BLaER1 (cell line): ENCODE data around the gene NR6A1.

Experiments
- H3K27ac ChIP-seq: shearing (Covaris generic); formaldehyde crosslinking; 2 replicates; pipeline ENCODE4 v1.8.1; 2022
- H3K27me3 ChIP-seq: shearing (Covaris generic); formaldehyde crosslinking; 2 replicates; pipeline ENCODE4 v1.8.1; 2022
- H3K36me3 ChIP-seq: shearing (Covaris generic); formaldehyde crosslinking; 2 replicates; pipeline ENCODE4 v1.8.1; 2022
- H3K4me1 ChIP-seq: shearing (Covaris generic); formaldehyde crosslinking; 2 replicates; pipeline ENCODE4 v1.8.1; 2022
- H3K4me2 ChIP-seq: shearing (Covaris generic); formaldehyde crosslinking; 2 replicates; pipeline ENCODE4 v1.8.1; 2022
- H3K4me3 ChIP-seq: shearing (Covaris generic); formaldehyde crosslinking; 2 replicates; pipeline ENCODE4 v1.8.1; 2022
- H3K9ac ChIP-seq: shearing (Covaris generic); formaldehyde crosslinking; 2 replicates; pipeline ENCODE4 v1.8.1; 2022
- H3K9me3 ChIP-seq: shearing (Covaris generic); formaldehyde crosslinking; 2 replicates; pipeline ENCODE4 v1.8.1; 2022
- H4K20me1 ChIP-seq: shearing (Covaris generic); formaldehyde crosslinking; 2 replicates; pipeline ENCODE4 v1.8.1; 2022
- Cebpa-rat ChIP-seq: shearing (Covaris generic); IDR thresholded peaks from 2 replicates; pipeline ENCODE4 v1.8.1; 2022

NR6A1 gene

DNA sequence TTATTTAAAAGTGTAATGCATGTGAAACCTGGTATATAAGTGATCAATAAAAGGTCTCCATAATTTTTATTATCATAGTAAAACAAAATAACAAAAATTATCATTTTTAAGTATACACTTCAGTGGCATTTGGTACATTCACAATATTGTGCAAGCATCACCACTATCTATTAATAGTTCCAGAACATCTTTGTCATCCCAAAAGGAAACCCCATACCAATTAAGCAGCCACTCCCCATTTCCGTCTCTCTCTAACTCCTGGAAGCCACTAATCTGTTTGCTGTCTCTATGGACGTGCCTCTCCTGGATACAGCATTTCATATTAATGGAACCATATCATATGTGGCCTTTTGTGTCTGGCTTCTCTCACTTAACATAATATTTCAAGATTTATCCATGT, 13.4 kb upstream of the NR6A1 start:
- Histone ChIP-seq H3K4me3 (no peak overlapping the region), H3K9me3 (no peaks in the 10 kb centered on the region), H3K4me1 (peaks cover 18% of the 10 kb centered on the region), H3K4me2 (peak overlapping the region; percentile 56), H3K27ac (no peak overlapping the region), H3K27me3 (no peaks in the 10 kb centered on the region), H3K36me3 (no peaks in the 10 kb centered on the region), H4K20me1 (no peaks in the 10 kb centered on the region), H3K9ac (no peak overlapping the region)
- no peak for TF ChIP-seq Cebpa-rat

DNA sequence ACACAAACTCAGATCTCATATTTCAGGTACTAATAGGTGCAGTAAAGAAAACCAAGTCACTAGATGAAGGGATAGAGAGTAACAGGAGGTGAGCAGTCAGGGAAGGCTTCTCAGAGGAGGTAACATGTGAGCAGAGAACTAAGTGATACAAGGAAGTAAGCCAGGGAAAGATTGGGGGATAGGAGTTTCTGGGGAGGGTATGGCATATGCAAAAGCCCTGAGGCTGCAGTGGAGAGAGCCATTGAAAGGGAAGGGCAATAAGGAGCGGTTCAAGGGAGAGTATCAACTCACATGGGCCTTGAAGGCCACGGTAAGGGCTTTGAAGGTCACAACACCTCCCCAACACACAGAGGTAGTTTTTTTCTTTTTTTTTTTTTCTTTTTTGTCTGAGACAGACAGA, 12.7 kb upstream of the NR6A1 start:
- H3K9ac ChIP-seq, result no peak overlapping the region
- H3K27ac ChIP-seq, result no peak overlapping the region

DNA sequence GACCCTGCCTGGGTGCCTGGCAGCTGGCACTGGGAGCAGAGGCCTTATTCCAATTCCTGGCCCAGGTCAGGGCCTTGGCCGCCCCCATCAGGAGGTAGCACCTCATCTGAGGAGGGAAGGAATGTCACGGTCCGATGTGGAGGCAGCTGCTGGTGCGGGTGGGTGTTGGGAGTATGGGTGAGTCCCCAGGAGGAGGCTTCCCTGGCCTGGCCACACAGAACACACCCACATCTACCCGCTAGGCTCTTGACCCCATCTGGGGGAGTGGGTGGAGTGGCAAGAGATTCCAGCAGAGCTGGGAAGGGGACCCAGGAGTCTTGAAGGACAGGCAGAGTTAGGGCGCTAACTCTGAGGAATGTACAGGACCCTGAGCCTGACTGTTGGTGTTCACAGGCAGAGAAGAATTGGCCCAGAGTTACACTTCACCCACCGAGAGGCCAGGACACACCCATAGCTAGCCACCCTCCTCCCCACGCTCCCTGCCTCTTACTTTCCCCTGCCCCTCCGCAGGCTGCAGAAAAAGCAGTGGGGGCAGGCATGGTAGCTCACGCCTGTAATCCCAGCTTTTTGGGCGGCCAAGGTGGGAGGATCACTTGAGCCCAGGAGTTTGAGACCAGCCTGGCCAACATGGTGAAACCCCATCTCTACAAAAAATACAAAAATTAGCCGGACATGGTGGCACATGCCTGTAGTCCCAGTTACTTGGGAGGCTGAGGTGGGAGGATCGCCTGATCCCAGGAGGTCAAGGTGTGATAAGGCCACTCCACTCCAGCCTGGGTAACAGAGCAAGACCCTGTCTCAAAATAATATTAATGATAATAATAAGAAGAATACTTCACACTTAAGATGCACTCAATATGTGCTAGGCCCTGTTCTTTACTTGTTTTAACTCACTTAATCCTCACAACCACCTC, 11.8 kb upstream of the NR6A1 start:
- Histone ChIP-seq H3K36me3 (no peaks in the 10 kb centered on the region), H3K27me3 (peaks cover 10% of the 10 kb centered on the region), H3K9me3 (no peaks in the 10 kb centered on the region), H3K4me1 (peaks cover 16% of the 10 kb centered on the region), H3K27ac (no peak overlapping the region), H3K4me3 (no peak overlapping the region), H3K4me2 (no peak overlapping the region), H4K20me1 (no peaks in the 10 kb centered on the region), H3K9ac (no peak overlapping the region)
- TF ChIP-seq Cebpa-rat, result no peak

More for the DNA sequence above, 12.7 kb upstream of the NR6A1 start:
- H4K20me1 ChIP-seq, result no peaks in the 10 kb centered on the region
- H3K4me2 ChIP-seq, result peak overlapping the region; percentile 56
- no peaks in the 10 kb centered on the region for H3K9me3 ChIP-seq
- no peak for TF ChIP-seq Cebpa-rat
- H3K4me3 ChIP-seq, result no peak overlapping the region
- no peaks in the 10 kb centered on the region for H3K36me3 ChIP-seq
- H3K4me1 ChIP-seq, result peaks cover 16% of the 10 kb centered on the region
- H3K27me3 ChIP-seq, result peaks cover 1% of the 10 kb centered on the region; the same call in 1 of the 2 replicates

DNA sequence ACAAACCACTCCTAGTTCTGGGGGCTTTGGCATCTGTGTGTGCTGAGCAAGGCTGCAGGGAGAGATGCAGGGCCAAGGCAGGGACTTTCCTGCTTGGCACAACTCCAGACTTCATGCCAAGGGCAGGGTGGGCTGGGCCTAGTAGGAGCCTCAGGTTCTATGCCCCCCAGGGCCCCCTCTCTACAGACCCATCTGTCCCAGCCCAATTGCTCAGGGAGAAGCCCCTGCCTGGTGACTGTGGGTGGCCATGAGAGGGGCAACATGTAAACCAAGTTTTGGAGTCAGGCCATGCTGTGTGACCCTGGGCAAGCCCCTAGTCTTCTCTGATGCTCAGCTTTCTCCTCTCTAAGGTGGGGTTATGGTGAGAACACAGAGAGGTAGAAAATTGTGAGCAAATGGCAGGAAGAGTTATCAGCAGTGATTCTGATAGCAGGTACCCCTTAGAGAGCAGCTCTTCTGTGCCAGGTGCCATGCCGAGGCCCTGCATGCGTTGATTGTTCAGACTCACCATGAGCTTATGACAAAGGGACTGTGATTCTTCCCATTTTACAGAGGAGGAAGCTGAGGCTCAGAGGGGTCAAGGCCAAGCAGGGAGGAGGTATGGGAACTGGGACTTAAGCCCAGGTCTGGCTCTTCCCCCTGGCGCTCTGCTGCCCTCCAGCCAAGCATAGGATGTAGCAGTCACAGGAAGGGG, 11.0 kb upstream of the NR6A1 start:
- Histone ChIP-seq H3K4me2 (no peak overlapping the region), H3K9me3 (no peaks in the 10 kb centered on the region), H4K20me1 (no peaks in the 10 kb centered on the region), H3K4me1 (peaks cover 20% of the 10 kb centered on the region), H3K4me3 (no peak overlapping the region), H3K27ac (no peak overlapping the region), H3K27me3 (peaks cover 18% of the 10 kb centered on the region), H3K36me3 (no peaks in the 10 kb centered on the region), H3K9ac (no peak overlapping the region)
- TF ChIP-seq Cebpa-rat, result no peak

DNA sequence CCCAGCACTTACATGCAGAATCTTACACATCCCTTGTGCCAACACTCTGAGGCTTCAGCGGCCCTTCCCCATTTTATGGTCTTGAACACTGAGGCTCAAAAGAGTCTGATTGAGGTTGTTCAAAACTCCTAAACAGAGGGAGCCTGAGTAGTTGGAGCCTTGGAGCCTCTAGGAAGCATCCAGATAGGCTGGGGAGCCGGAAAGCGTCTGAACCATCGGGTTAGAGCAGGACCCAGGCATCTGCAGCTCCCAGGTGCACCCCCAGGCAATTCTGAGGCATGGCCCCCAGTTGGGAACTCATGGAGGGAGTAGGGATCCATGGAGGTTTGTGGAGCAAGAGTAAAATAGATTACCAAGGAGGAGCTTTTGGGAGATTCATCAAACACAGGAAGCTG, 9.6 kb upstream of the NR6A1 start:
- Histone ChIP-seq H3K9ac (no peak overlapping the region), H3K4me1 (peaks cover 27% of the 10 kb centered on the region), H3K27ac (no peak overlapping the region)

DNA sequence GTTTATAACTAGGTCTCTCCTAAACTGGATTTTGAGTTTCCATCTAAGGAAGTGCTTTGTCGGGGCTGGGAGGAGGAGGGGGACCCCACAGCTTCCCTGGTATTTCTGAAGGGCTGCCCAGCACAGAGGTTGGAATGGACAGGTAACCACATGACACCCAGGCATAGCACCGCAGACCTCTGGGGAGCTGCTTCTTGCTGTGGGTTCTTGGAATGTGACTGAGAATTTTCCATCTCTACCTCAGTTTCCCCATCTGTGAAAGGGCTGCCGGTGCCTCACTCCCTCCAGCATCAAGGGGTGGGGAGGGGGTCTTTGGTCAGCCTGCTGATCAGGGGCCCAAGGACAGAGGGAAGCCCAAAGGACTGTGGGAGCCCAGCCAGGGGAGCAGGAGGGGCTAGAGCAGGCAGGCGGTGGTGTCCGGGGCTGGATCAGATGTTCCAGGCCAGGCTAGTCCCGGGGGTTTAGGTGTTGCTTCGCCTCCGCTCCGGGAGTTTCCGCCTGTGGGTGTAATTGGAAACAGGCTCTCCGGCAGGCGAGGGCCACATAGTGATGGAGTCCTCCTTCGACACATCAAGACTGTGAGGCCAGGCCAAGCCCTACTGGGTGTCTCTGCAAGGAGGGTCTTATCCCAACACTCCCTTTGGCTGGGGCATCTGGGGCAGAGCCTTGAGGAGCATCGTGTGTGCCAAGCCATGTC, 9.1 kb upstream of the NR6A1 start:
- H3K36me3 ChIP-seq, result no peaks in the 10 kb centered on the region
- no peaks in the 10 kb centered on the region; the same call in 1 of the 2 replicates for H4K20me1 ChIP-seq
- H3K4me3 ChIP-seq, result no peak overlapping the region
- no peak for TF ChIP-seq Cebpa-rat
- H3K27ac ChIP-seq, result no peak overlapping the region
- H3K27me3 ChIP-seq, result peaks cover 37% of the 10 kb centered on the region
- peaks cover 27% of the 10 kb centered on the region for H3K4me1 ChIP-seq
- no peaks in the 10 kb centered on the region for H3K9me3 ChIP-seq
- H3K4me2 ChIP-seq, result no peak overlapping the region
- no peak overlapping the region for H3K9ac ChIP-seq

More for the DNA sequence above, 9.6 kb upstream of the NR6A1 start:
- Histone ChIP-seq H3K9me3 (no peaks in the 10 kb centered on the region), H4K20me1 (no peaks in the 10 kb centered on the region; the same call in 1 of the 2 replicates), H3K4me2 (no peak overlapping the region), H3K36me3 (no peaks in the 10 kb centered on the region), H3K27me3 (peaks cover 31% of the 10 kb centered on the region), H3K4me3 (no peak overlapping the region)
- no peak for TF ChIP-seq Cebpa-rat

DNA sequence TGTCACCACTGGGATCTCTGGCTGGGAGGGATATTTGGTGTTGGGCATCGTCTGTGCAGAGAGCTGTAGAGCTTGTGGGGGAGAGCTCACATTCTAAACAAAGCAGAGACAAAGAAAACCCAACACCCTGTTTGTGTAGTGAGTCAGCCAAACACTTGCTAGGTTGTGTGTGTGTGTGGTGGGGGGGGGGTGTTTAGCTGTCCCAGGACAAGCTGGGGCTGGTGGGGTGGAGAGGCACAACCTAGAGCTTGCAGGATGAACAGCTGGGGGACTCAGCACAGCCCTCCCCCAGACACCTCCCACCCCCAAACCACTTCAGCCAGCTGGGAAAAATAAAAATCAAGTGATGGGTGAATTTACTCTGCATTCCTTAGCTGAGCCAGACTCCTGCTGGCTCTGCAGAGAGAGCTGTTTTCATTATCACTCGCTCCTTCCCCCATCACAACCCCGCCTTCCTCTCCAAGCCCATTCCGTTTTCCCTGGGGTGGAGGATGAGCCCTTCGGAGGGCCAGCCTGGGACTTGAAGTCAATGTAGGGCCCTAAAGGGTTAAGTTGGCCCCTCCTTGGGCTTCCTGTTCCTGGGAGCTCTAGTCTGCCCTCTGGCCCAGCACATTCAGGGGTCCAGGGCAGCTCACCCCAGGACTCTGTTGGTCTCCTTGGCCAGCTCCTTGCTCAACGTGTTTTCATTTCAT, 8.4 kb upstream of the NR6A1 start:
- Histone ChIP-seq H3K36me3 (no peaks in the 10 kb centered on the region), H3K4me2 (no peak overlapping the region), H3K9ac (no peak overlapping the region), H3K4me3 (no peak overlapping the region), H4K20me1 (no peaks in the 10 kb centered on the region; the same call in 1 of the 2 replicates), H3K9me3 (no peaks in the 10 kb centered on the region), H3K27me3 (peaks cover 38% of the 10 kb centered on the region), H3K4me1 (peaks cover 22% of the 10 kb centered on the region), H3K27ac (no peak overlapping the region)
- TF ChIP-seq Cebpa-rat, result no peak

DNA sequence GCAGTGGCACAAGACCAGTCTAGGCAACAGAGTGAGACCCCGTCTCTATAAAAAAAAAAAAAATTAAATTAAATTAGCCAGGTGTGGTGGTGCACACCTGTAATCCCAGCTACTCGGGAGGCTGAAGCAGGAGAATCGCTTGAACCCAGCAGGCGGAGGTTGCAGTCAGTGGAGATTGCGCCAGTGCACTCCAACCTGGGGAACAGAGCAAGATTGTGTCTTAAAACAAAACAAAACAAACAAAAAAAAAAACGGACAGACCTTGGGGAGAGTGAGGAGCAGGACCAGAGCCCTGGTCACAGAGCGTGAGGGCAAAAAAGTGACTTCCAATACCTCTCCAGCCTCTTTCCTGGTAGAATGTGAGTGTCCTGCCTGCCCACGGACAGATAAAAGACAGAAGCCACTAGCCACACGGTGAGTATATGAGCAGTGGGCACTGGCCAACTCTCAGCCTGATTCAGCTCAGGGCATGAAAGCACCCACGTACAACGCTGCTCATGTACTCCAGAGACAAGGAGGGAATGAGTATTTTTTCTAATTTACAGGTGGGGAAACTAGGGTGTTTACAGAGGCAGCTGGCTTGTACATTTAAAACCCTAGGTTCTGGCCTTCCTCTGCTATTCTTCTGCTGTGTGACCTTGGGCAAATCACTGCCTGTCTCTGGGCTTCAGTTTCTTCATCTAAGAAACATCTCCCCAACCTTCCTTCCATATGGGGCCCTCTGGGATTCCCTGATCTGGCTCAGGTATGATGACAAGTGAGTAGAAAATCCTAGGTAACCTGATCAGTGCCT, 7.7 kb upstream of the NR6A1 start:
- Histone ChIP-seq H3K9me3 (no peaks in the 10 kb centered on the region), H3K9ac (no peak overlapping the region), H3K4me2 (no peak overlapping the region), H3K4me3 (no peak overlapping the region), H3K27me3 (peaks cover 38% of the 10 kb centered on the region), H3K4me1 (peaks cover 14% of the 10 kb centered on the region), H4K20me1 (no peaks in the 10 kb centered on the region; the same call in 1 of the 2 replicates), H3K36me3 (no peaks in the 10 kb centered on the region), H3K27ac (no peak overlapping the region)
- no peak for TF ChIP-seq Cebpa-rat
